K562 (cell line): ENCODE data around the gene PLIN5. TPM values are rescaled to one million over a fixed set of nuclear protein-coding genes. Genes with fewer than 3 reads are reported as not detected.
A peak's percentile ranks its signal among the peaks of the same experiment; 100 is the strongest.

Experiments
- BRCA1 ChIP-seq, 2 experiments: fragments of 450-650 bp in 1 of 2; sonication (generic) in 1 of 2; formaldehyde crosslinking in 1 of 2; IDR thresholded peaks; 2 replicates each; pipeline versions ENCODE4 v1.5.0 to v1.6.1; 2017 to 2020; ENCODE audit warnings: mild to moderate bottlenecking in 1 of 2, missing genetic modification reagents in 1 of 2
- CEBPG ChIP-seq, 3 experiments: fragments of 200-800 bp in 1 of 3; sonication (Bioruptor generic) in 1 of 3; sonication (generic) in 1 of 3; formaldehyde crosslinking in 1 of 3; IDR thresholded peaks in 2 of 3; conservative IDR thresholded peaks in 1 of 3; 2 replicates each; pipeline versions ENCODE4 v1.6.1 to v1.8.0; 2016 to 2022; ENCODE audit warnings: missing compliant biosample characterization in 2 of 3, missing genetic modification characterization in 2 of 3, mild to moderate bottlenecking in 1 of 3, missing genetic modification reagents in 1 of 3
- COPS2 ChIP-seq: fragments of 450-650 bp; conservative IDR thresholded peaks from 2 replicates; pipeline ENCODE4 v1.6.1; 2016; ENCODE audit warnings: mild to moderate bottlenecking, moderate library complexity
- CXXC5 ChIP-seq: fragments of 250-450 bp; sonication (Bioruptor Pico); IDR thresholded peaks from 2 replicates; pipeline ENCODE4 v1.8.0; 2022; ENCODE audit warnings: inconsistent platforms, mild to moderate bottlenecking, moderate library complexity
- EP400 ChIP-seq: fragments of 450-650 bp; IDR thresholded peaks from 2 replicates; pipeline ENCODE4 v1.6.1; 2017; ENCODE audit warnings: antibody characterized with exemption, mild to moderate bottlenecking, moderate library complexity
- HDGF ChIP-seq: fragments of 450-650 bp; IDR thresholded peaks from 2 replicates; pipeline ENCODE4 v1.6.1; 2016
- HLTF ChIP-seq: fragments of 450-650 bp; IDR thresholded peaks from 2 replicates; pipeline ENCODE4 v1.6.1; 2016
- KLF1 ChIP-seq: fragments of 450-650 bp; IDR thresholded peaks from 2 replicates; pipeline ENCODE4 v1.6.1; 2016; ENCODE audit warnings: missing genetic modification characterization, missing compliant biosample characterization
- KLF6 ChIP-seq: fragments of 250-450 bp; sonication (Bioruptor Pico); IDR thresholded peaks from 2 replicates; pipeline ENCODE4 v1.4.0; 2020; ENCODE audit warnings: mild to moderate bottlenecking, moderate library complexity, borderline replicate concordance
- MCM3 ChIP-seq: fragments of 450-650 bp; IDR thresholded peaks from 2 replicates; pipeline ENCODE4 v1.6.1; 2016
- NCOA4 ChIP-seq: fragments of 450-650 bp; IDR thresholded peaks from 2 replicates; pipeline ENCODE4 v1.6.1; 2018; ENCODE audit warnings: mild to moderate bottlenecking; ENCODE audit not compliant: partially characterized antibody
- RBM34 ChIP-seq: fragments of 200-400 bp; formaldehyde crosslinking; IDR thresholded peaks from 2 replicates; pipeline ENCODE4 v1.6.1; 2018; ENCODE audit warnings: low read length, borderline replicate concordance; ENCODE audit not compliant: insufficient read depth
- RFX1 ChIP-seq: fragments of 450-650 bp; IDR thresholded peaks from 2 replicates; pipeline ENCODE4 v1.6.1; 2016; ENCODE audit warnings: mild to moderate bottlenecking, moderate library complexity
- SMARCA4 ChIP-seq: fragments of 450-650 bp; IDR thresholded peaks from 2 replicates; pipeline ENCODE4 v1.6.1; 2016
- SMC3 ChIP-seq: conservative IDR thresholded peaks from 2 replicates; pipeline ENCODE4 v1.6.1; 2011; ENCODE audit warnings: low read depth, low read length, improper control_type of control experiment; ENCODE audit not compliant: insufficient read depth
- TRIM24 ChIP-seq, 2 experiments: fragments of 450-650 bp; IDR thresholded peaks; 2 replicates each; pipeline ENCODE4 v1.6.1; 2016
- U2AF1 ChIP-seq: fragments of 200-400 bp; formaldehyde crosslinking; optimal IDR thresholded peaks from 2 replicates; pipeline ENCODE3; 2017; ENCODE audit warnings: mild to moderate bottlenecking, low read depth, low read length, moderate library complexity
- ZNF212 ChIP-seq: fragments of 450-650 bp; formaldehyde crosslinking; IDR thresholded peaks from 2 replicates; pipeline ENCODE4 v1.4.0; 2020; ENCODE audit warnings: mild to moderate bottlenecking
- ZNF699 ChIP-seq: fragments of 250-450 bp; sonication (Bioruptor Pico); IDR thresholded peaks from 2 replicates; pipeline ENCODE4 v1.8.0; 2021; ENCODE audit warnings: mild to moderate bottlenecking, moderate library complexity; ENCODE audit not compliant: insufficient replicate concordance
- polyA plus RNA-seq, 8 experiments: library from polyadenylated mRNA; depleted of rRNA in 4 of 8; stranded (reverse) in 5 of 8; unstranded in 3 of 8; fragments of >200 nt; fragmentation: Nextera tagmentation in 2 of 8; fragmentation: Illumina TruSeq in 1 of 8; extraction: Ambion mirVana in 2 of 8; extraction: Trizol in 1 of 8; gene quantifications; 2 replicates each; pipeline versions ENCODE4 v1.2.1 to v1.2.3, GENCODE V29; 2011 to 2014; ENCODE audit warnings: inconsistent platforms in 1 of 8, missing spikeins in 1 of 8
- total RNA-seq, 7 experiments: library from RNA; depleted of rRNA in 6 of 7; stranded (reverse); fragments of >200 nt in 6 of 7; fragmentation: Illumina TruSeq in 2 of 7; extraction: Trizol in 2 of 7; gene quantifications; 2 replicates each; pipeline versions ENCODE4 v1.2.1 to v1.2.3, GENCODE V29; 2011 to 2021; ENCODE audit warnings: low replicate concordance in 1 of 7
- TF ChIP-seq, protein P1 (sequence below): fragments of 250-450 bp; sonication (Bioruptor Pico); IDR thresholded peaks from 2 replicates; pipeline ENCODE4 v1.9.0; 2021; ENCODE audit warnings: mild to moderate bottlenecking, inconsistent platforms
- TF ChIP-seq, protein P2 (sequence below): sonication (generic); formaldehyde crosslinking; IDR thresholded peaks from 2 replicates; pipeline ENCODE4 v1.8.1; 2023; ENCODE audit warnings: mild to moderate bottlenecking, missing genetic modification reagents
- TF ChIP-seq, protein P3 (sequence below): fragments of 450-650 bp; IDR thresholded peaks from 2 replicates; pipeline ENCODE4 v1.6.1; 2016; ENCODE audit warnings: missing biosample characterization, missing genetic modification characterization

PLIN5 gene
- total and polyA plus RNA-seq, 9 of the 15 experiments (the other 6 are each of a cell fraction or from before 2014, with no cell fraction given), result 0.04 to 1.3 (median 0.50) TPM

DNA sequence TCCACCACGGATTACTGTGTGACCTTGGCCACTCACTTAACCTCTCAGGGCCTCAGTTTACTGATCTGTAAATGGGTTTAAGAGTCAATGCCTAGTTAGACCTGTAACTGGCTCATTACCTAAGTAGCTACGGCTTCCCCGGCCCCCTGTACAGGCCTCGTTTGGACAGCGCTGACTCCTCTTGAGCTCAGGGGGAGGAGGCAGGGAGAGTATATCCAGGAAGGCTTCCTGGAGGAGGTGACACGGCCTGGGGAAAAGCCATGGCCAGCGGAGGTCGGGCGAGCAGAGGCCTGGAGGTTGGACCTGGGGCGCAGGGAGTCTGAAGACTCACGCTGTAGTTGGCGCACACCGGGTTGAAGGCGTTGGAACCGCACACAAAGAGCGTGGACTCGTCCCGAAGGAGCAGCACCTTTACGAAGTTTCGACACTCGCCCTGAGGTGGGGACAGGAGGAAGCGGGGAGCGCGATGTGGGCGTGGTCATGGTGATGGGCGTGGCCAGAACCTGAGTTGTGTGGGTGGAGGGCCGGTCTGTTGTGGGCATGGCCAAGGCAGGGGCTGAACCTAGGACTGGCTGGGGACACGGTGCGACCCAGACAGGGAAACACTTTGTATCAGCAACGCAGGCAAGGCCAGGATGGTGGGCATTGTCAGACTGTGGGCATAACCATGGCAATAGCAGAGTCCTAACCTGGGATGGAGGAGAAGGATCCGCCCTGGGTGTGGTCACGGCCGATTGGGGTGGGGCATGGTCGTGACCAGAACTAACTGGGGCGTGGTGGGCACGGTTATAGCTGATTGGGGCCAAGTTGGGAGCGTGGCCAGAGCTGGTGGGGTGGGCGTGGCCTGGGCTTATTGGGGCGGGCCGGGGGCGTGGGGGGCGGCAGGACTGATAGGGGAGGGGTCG is 20.9 kb upstream of the PLIN5 start (continued):
- no peak for TF ChIP-seq ZNF212 (CRISPR knock-in tag)
- peak; percentile 71; the same call in 1 of the 2 replicates for TF ChIP-seq KLF1 (tag)
- TF ChIP-seq, protein P1, sequence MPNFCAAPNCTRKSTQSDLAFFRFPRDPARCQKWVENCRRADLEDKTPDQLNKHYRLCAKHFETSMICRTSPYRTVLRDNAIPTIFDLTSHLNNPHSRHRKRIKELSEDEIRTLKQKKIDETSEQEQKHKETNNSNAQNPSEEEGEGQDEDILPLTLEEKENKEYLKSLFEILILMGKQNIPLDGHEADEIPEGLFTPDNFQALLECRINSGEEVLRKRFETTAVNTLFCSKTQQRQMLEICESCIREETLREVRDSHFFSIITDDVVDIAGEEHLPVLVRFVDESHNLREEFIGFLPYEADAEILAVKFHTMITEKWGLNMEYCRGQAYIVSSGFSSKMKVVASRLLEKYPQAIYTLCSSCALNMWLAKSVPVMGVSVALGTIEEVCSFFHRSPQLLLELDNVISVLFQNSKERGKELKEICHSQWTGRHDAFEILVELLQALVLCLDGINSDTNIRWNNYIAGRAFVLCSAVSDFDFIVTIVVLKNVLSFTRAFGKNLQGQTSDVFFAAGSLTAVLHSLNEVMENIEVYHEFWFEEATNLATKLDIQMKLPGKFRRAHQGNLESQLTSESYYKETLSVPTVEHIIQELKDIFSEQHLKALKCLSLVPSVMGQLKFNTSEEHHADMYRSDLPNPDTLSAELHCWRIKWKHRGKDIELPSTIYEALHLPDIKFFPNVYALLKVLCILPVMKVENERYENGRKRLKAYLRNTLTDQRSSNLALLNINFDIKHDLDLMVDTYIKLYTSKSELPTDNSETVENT (CRISPR knock-in tag), result no peak
- TF ChIP-seq, protein P2, sequence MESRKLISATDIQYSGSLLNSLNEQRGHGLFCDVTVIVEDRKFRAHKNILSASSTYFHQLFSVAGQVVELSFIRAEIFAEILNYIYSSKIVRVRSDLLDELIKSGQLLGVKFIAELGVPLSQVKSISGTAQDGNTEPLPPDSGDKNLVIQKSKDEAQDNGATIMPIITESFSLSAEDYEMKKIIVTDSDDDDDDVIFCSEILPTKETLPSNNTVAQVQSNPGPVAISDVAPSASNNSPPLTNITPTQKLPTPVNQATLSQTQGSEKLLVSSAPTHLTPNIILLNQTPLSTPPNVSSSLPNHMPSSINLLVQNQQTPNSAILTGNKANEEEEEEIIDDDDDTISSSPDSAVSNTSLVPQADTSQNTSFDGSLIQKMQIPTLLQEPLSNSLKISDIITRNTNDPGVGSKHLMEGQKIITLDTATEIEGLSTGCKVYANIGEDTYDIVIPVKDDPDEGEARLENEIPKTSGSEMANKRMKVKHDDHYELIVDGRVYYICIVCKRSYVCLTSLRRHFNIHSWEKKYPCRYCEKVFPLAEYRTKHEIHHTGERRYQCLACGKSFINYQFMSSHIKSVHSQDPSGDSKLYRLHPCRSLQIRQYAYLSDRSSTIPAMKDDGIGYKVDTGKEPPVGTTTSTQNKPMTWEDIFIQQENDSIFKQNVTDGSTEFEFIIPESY (CRISPR knock-in tag), result 0 out of 2 replicates have a peak, but pooled peaks have one; percentile 27
- no peak for TF ChIP-seq EP400
- TF ChIP-seq, protein P3, sequence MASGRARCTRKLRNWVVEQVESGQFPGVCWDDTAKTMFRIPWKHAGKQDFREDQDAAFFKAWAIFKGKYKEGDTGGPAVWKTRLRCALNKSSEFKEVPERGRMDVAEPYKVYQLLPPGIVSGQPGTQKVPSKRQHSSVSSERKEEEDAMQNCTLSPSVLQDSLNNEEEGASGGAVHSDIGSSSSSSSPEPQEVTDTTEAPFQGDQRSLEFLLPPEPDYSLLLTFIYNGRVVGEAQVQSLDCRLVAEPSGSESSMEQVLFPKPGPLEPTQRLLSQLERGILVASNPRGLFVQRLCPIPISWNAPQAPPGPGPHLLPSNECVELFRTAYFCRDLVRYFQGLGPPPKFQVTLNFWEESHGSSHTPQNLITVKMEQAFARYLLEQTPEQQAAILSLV (tag), result no peak
- peak; percentile 78 for TF ChIP-seq CEBPG (CRISPR knock-in tag; IDR thresholded peaks at IDR 0.05)
- TF ChIP-seq CEBPG (tag; conservative IDR thresholded peaks at IDR 0.05 in 1 of 2, IDR thresholded peaks at IDR 0.05 in 1 of 2), result peak in 1 of 2 experiments; percentile 52; a peak in 1 of 4 replicates
- no peak for TF ChIP-seq SMARCA4
- no peak for TF ChIP-seq SMC3
- no peak for TF ChIP-seq MCM3
- TF ChIP-seq RFX1, result peak; percentile 88
- peak in 1 of 2 experiments; percentile 41; a peak in 1 of 4 replicates for TF ChIP-seq TRIM24 (IDR thresholded peaks at IDR 0.05)
- no peak for TF ChIP-seq BRCA1 (IDR thresholded peaks at IDR 0.05)
- TF ChIP-seq BRCA1 (CRISPR knock-in tag; IDR thresholded peaks at IDR 0.05), result no peak
- TF ChIP-seq ZNF699 (CRISPR knock-in tag), result no peak
- TF ChIP-seq COPS2, result no peak
- TF ChIP-seq NCOA4, result peak; percentile 55
- no peak for TF ChIP-seq RBM34
- no peak for TF ChIP-seq KLF6 (CRISPR knock-in tag)
- TF ChIP-seq U2AF1, result no peak
- peak; percentile 53 for TF ChIP-seq HDGF
- peak; percentile 37; the same call in 1 of the 2 replicates for TF ChIP-seq CXXC5 (CRISPR knock-in tag)
- TF ChIP-seq HLTF, result no peak; the same call in 1 of the 2 replicates
